ENCODE data around the gene KLK6.
A peak's percentile ranks its signal among the peaks of the same experiment; 100 is the strongest.

The KLK6 gene

DNA sequence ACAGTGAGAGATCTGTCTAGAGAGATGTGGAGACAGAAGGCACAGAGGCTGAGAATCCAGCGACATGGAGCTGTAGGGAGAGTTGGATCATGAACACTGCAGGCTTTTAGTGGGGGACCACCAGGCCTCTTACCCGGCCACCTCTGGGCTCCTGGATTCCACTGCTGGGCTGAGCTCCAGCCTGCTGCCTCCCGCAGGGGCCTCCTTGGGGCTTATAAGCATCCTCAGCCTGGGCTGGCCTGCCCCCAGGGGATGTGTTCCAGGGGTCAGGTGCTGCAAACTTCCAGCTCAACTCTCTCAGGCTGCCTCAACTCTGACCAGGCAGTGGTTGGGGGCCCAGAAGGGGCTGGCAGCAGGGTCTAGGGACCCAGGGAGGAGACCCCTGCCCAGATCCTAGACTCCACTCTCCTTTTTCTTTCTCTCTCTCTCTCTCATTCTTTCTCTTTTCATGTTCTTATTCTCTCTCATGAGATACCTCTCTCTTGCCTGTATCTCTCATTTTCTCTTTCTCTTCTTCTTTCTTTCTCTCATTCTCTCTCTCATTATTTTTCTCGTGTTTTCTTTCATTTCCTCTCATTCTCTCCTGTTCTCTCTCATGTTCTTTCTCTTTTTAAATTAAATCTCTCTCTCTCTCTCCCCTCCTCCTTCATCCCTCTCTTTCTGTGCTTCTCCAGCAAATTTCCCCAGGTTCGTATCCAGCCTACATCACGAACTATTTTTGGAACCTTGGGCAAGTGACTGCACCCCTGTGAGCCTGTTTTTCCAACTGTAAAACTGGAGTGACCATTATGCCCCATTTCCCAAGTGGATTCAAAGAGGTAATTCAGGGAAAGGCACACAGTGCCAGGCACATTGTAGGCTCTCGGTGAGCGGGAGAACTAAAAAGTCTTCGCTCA lies 57.9 kb downstream of the KLK6 start, which contains the start of gene KLK4:
KLK4 (minus strand) TSS at position 190 of the 896 bp plus-strand sequence. CDS start 657 bp downstream, outside the sequence.
- TF ChIP-seq, protein P1, sequence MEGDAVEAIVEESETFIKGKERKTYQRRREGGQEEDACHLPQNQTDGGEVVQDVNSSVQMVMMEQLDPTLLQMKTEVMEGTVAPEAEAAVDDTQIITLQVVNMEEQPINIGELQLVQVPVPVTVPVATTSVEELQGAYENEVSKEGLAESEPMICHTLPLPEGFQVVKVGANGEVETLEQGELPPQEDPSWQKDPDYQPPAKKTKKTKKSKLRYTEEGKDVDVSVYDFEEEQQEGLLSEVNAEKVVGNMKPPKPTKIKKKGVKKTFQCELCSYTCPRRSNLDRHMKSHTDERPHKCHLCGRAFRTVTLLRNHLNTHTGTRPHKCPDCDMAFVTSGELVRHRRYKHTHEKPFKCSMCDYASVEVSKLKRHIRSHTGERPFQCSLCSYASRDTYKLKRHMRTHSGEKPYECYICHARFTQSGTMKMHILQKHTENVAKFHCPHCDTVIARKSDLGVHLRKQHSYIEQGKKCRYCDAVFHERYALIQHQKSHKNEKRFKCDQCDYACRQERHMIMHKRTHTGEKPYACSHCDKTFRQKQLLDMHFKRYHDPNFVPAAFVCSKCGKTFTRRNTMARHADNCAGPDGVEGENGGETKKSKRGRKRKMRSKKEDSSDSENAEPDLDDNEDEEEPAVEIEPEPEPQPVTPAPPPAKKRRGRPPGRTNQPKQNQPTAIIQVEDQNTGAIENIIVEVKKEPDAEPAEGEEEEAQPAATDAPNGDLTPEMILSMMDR (IDR thresholded peaks at IDR 0.05; ENCODE audit: insufficient read depth, low read depth, low read length, missing control alignments), result no peak
- no peak within 1 kb of the TSS for H3K4me3 ChIP-seq (ENCODE audit: low read length)
- no peak for DNase-seq (ENCODE audit: low read depth)

DNA sequence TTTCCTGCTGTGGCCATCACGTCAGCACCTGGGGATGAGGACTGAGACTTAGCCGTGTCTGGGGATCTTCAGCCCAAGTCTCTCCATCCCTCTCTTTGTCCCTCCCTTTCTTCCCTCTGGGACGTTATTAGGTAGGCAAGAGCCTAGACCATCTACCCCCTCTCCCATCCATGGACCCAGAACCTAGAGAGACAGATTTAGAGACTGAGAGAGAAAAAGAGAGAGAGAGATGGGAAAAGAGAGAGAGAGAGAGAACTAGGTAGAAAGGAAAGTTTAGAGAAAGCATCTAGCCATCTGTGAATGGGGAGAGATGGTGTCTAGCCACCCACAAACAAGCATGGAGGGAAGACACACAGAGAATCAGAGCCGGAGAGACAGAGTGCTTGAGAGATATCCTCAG lies 58.7 kb downstream of the KLK6 start:
- no peak overlapping the region for H3K4me3 ChIP-seq (ENCODE audit: low read length)
- TF ChIP-seq, protein P1 (IDR thresholded peaks at IDR 0.05; ENCODE audit: insufficient read depth, low read depth, low read length, missing control alignments), result no peak
- DNase-seq (ENCODE audit: low read depth), result no peak

DNA sequence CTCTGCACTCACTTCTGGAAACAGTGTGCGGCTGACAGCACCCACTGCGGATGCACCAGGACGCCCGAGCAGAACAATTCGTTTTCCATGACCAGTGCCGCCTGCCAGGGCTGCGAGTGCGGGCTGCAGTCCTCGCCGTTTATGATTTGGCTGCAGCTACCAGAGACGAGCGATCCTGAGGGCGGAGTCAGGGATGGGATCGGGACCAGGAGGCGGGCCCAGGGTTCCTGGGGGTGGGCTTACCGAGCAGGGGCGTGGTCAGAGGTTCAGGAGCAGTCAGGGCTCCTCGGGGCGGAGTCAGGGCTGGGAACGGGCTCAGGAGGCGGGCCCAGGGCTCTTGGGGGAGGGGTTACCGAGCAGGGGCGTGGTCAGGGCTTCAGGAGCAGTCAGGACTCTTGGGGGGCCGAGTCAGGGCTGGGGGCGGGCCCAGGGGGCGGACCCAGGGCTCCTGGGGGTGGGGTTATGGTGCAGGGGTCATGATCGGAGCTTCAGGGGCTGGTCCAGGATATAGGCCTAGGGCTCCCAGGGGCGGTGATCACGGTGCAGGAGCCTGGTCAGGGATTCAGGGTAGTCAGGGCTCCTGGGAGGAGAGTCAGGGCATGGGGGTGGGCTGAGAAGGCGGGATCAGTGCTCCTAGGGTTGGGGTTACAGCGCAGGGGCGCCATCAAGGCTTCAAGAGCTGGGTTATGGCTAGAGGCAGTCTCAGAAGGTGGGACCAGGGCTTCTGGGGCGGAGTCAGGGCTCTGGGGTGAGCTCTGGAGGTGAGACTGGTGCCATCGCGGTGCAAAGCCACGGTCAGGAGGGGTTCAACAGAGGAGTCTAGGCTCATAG lies 59.9 kb downstream of the KLK6 start:
- H3K4me3 ChIP-seq (ENCODE audit: low read length), result no peak overlapping the region
- TF ChIP-seq, protein P1 (IDR thresholded peaks at IDR 0.05; ENCODE audit: insufficient read depth, low read depth, low read length, missing control alignments), result no peak
- DNase-seq (ENCODE audit: low read depth), result peak; percentile 21

All from epithelial cell of esophagus (primary cell).